ENCODE measurements around the gene ZNF273.

DNA sequence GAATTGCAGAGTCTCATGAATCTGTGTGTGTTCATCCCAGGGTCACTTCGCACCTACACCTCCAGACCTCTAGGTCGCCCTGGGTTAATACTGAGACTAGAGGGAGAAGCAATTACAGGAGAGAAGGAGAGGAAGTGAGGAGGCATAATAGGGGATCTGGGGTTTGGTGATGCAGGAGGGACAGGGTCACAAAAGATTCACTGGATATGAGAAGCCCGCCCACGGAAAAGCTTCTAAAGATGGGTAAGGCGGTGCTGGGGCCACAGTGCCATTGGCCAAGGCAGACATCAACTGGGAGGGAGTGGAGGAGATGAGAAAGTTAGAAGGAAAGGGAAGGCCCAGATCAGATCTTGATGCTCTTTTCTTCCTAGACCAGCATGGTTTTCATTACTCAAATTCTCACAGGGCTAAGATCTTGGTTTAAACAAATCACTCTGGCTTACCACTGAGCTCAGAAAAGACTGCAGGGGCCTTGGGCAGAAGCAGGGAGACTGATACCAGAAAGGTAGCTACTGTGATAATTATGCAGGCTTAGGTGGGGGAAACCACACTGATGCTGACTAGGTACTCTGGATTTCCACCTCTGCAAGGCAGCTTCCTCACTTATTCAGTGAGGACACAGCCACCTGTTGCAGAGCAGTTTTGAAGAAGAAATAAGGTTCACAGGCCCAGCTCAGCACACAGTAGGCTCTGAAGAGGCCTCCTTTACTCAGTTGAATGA is 17.4 kb upstream of the ZNF273 start:
- no peak for TF ChIP-seq EZH2 (IDR thresholded peaks at IDR 0.05; ENCODE audit: insufficient read depth, poor library complexity, severe bottlenecking)
- no peak for TF ChIP-seq EZH2phosphoT487 (IDR thresholded peaks at IDR 0.05; ENCODE audit: insufficient read depth, low read depth)
